Pancreas (tissue), 10 donors: ENCODE data around the gene KIAA0040. TPM values are rescaled to one million over a fixed set of nuclear protein-coding genes. Genes with fewer than 3 reads are reported as not detected.

Experiments
- ATAC-seq, 4 donors: fragments of 200-7000 bp; cut with Tn5 transposase; one replicate each; pipeline versions ENCODE4 v1.8.0 to v1.9.1; 2020; ENCODE audit warnings: mild to moderate bottlenecking in 4 of 4, moderate library complexity in 4 of 4
- DNase-seq, 6 donors: peaks; one replicate each; pipeline ENCODE4 v3.0.0-alpha.2; 2020
- FAIRE-seq: peaks from 2 replicates; lab custom pipeline; 2012; peaks lifted over from hg19 to GRCh38; lab: Jason Lieb, UNC
- H3K27ac ChIP-seq, 4 donors: fragments of 200-600 bp; sonication (generic); 1 replicate in 3 of 4; 2 replicates in 1 of 4; pipeline versions ENCODE4 v1.5.0 to v1.8.0; 2020
- H3K27me3 ChIP-seq, 4 donors: fragments of 200-600 bp; one replicate each; pipeline ENCODE4 v1.8.0; 2021
- H3K36me3 ChIP-seq, 3 donors: fragments of 200-600 bp; sonication (generic) in 1 of 3; one replicate each; pipeline versions ENCODE4 v1.5.0 to v1.8.0; 2020 to 2021
- H3K4me1 ChIP-seq, 3 donors: fragments of 200-600 bp; one replicate each; pipeline ENCODE4 v1.8.0; 2021
- H3K4me3 ChIP-seq, 4 donors: fragments of 200-600 bp; sonication (generic) in 2 of 4; one replicate each; pipeline versions ENCODE4 v1.5.0 to v1.8.0; 2020 to 2021
- H3K9me3 ChIP-seq, 4 donors: fragments of 200-600 bp; one replicate each; pipeline ENCODE4 v1.8.0; 2021
- WGBS, 2 donors: extraction: QIAGEN DNeasy Blood & Tissue Kit; methylation state at CpG; one replicate each; pipeline ENCODE4 v1.1.7; 2013; 5-methylcytosine and 5-hydroxymethylcytosine counted together
- intact Hi-C, 3 donors: fragments of 100-400 bp; cut with DNase I; formaldehyde crosslinking; loops; one replicate each; pipeline versions ENCODE4 v1.11.1 to v1.14.2; 2022
- polyA plus RNA-seq, 2 donors: library from polyadenylated mRNA; stranded (reverse); fragments of 200-250 nt; gene quantifications; one replicate each; pipeline ENCODE4 v1.2.3, GENCODE V29; 2013
- total RNA-seq, 6 donors: library from RNA; stranded (reverse); fragmentation: NEBNext Ultra II Directional in 4 of 6; extraction: Animal tissue kit (Norgen Biotek cat#: 25700) in 4 of 6; gene quantifications; one replicate each; pipeline versions ENCODE4 v1.2.1 to v1.2.4, GENCODE V29; 2021 to 2023
- TF ChIP-seq, protein P1 (sequence below), 4 donors: fragments of 200-600 bp; sonication (generic) in 3 of 4; IDR thresholded peaks; one replicate each; pipeline versions ENCODE4 v1.5.0 to v1.8.0; 2021; ENCODE audit warnings: antibody characterized with exemption in 4 of 4
- donor health status: healthy with polysubstance abuse.
- donor health status: DM: no; HTN: no; CAD: no; lungs with moderate emphysema.
- donor health status: DM: no; HTN: no; CAD: no.
- donor health status: control.
- donor health status: control.
- donor health status: Bipolar disorder and iron deficiency.
- donor health status: DM: yes; HTN: yes; CAD: no.
- donor health status: DM: no; HTN: no; CAD: no.
- donor health status: DM: no; HTN: no; CAD: no.
- donor health status: DM: yes; HTN: yes; CAD: no.

The KIAA0040 gene
- total and polyA plus RNA-seq, 8 donors: 8.4 to 34.2 (median 15.9) TPM

DNA sequence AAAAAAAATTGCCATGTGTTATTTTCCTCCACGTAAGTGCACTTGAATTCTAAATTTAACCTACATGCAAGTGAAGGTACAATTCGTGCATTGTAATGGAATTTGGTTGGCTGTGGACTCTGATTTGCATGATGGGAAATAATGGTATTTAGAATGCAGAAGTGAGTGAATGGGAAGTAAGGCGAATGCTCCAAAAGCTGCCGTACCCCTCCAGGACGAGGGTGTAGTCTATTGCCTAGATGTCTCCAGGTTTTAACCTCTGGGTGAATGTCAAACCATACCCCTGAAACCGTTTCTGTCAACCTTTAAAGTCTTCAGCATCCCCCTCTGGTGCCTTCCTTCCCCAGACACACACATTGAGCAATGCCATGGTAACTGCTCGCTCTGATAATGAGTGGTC, 44.5 kb downstream of the KIAA0040 start:
- Histone ChIP-seq H3K36me3 (no peaks in the 10 kb centered on the region), H3K27me3 (no peaks in the 10 kb centered on the region), H3K27ac (no peak overlapping the region), H3K4me3 (no peak overlapping the region), H3K4me1 (peaks cover 0 to 3% (median 0%) of the 10 kb centered on the region in 3 donors), H3K9me3 (no peaks in the 10 kb centered on the region)
- WGBS, 2 donors: 76 to 77% methylated on average over 7 of the region's 7 CpGs
- TF ChIP-seq, protein P1, sequence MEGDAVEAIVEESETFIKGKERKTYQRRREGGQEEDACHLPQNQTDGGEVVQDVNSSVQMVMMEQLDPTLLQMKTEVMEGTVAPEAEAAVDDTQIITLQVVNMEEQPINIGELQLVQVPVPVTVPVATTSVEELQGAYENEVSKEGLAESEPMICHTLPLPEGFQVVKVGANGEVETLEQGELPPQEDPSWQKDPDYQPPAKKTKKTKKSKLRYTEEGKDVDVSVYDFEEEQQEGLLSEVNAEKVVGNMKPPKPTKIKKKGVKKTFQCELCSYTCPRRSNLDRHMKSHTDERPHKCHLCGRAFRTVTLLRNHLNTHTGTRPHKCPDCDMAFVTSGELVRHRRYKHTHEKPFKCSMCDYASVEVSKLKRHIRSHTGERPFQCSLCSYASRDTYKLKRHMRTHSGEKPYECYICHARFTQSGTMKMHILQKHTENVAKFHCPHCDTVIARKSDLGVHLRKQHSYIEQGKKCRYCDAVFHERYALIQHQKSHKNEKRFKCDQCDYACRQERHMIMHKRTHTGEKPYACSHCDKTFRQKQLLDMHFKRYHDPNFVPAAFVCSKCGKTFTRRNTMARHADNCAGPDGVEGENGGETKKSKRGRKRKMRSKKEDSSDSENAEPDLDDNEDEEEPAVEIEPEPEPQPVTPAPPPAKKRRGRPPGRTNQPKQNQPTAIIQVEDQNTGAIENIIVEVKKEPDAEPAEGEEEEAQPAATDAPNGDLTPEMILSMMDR (IDR thresholded peaks at IDR 0.05): no peak
- DNase-seq (no peak), FAIRE-seq (no peak), ATAC-seq (no peak)
- intact Hi-C loops: no loop called here

DNA sequence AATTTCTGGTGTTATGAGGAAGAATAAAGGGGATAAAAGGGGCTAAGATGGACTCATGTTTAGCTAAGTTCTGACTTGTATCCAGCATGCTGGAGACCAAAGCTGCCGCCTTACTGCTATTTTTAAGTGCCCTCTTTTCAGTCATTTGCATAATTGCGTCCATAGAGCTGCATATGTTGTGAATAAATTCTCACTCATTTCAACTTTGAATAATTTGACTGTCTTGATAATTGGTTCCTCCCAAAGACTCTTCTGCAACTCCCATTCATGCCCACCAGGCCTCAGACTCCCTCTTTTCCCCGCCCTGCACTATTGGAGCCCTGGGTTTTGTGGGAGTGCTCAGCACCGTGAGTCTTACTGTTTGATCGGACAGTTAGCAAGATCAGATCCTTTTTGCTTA, 45.0 kb downstream of the KIAA0040 start:
- Histone ChIP-seq H3K4me3 (no peak overlapping the region), H3K36me3 (no peaks in the 10 kb centered on the region), H3K9me3 (no peaks in the 10 kb centered on the region), H3K27me3 (no peaks in the 10 kb centered on the region), H3K27ac (no peak overlapping the region), H3K4me1 (peaks cover 0 to 3% (median 0%) of the 10 kb centered on the region in 3 donors)
- intact Hi-C loops: no loop called here
- DNase-seq (no peak), ATAC-seq (no peak), FAIRE-seq (no peak)
- 87 to 90% methylated on average over 5 of the region's 5 CpGs for WGBS, 2 donors
- TF ChIP-seq, protein P1 (IDR thresholded peaks at IDR 0.05): no peak

DNA sequence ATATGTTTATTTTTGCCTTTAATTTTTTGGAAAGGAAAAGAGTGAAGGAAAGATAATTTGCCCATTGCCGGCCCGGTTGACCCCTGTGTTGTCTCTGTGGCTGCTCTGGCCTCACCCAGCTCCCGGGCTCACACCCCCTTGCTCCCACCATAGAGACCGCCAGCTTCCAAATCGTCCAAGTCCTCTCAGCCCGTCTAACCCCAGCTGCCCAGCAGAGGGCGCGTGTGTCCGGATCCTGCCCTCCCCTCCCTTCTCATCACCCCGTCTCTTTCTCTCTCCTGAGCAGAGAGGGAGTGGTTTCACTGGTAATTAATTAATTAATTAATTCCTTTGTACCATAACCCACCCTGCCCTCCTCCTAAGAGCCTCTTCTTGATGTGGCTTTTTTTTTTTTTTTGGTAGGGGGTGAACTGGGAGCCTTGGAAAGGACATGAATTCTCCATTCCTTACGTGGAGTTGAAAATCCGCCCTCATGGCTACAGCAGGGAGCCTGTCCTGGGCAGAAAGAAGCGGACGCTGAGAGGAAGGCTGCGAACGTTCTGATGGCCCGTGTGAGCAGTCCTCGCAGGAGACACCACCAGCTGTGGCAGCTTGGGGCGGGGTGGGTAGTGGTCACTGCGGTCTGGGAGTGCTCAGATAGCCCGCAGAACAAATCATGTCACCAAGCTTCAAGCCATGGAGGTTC, 45.9 kb downstream of the KIAA0040 start:
- H3K4me1 ChIP-seq: peaks cover 0 to 3% (median 0%) of the 10 kb centered on the region in 3 donors
- DNase-seq (peak; percentile 40 to 87 (median 68)), ATAC-seq (peak; percentile 82 to 97 (median 94)), FAIRE-seq (no peak)
- H3K36me3 ChIP-seq: no peaks in the 10 kb centered on the region
- H3K9me3 ChIP-seq: no peaks in the 10 kb centered on the region
- H3K4me3 ChIP-seq: no peak overlapping the region
- intact Hi-C loops: no loop called here
- WGBS, 2 donors: 23 to 24% methylated on average over 21 of the region's 21 CpGs
- no peak overlapping the region for H3K27ac ChIP-seq
- TF ChIP-seq, protein P1 (IDR thresholded peaks at IDR 0.05): peak; percentile 68 to 83 (median 79)
- no peaks in the 10 kb centered on the region for H3K27me3 ChIP-seq

DNA sequence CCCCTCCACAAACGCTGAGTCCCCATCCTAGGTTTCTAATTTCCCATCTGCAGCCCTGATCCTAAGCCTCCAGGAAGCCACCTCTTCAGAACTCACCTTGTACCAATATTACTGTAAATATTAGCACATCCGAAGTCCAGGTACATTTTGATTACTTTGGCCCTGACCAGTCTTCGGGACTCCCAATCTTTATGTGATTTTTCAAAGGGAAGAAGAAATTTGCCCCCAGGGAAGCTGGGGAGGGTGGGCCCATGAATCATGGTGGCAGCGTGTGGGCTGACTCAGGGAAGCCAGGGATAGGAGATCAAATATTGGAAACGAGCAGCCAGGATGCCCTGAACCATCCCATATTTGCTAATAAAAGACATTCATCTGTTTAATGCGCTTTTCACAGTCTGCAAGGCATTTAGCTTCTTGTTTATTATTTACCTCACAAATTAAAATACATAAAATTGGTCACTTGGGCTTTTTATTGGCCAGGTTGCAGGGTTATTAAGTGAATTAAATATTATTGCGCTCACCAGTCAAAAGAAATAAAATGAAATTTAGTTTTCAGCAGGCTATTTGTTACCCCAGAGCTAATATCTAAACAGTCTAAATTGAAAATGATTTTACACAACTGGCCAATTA, 46.6 kb downstream of the KIAA0040 start:
- DNase-seq: no peak
- no peak overlapping the region for H3K27ac ChIP-seq
- ATAC-seq: peak in 3 of 4 donors; percentile 48 to 71 (median 57)
- H3K27me3 ChIP-seq: no peaks in the 10 kb centered on the region
- H3K4me1 ChIP-seq: peaks cover 0 to 3% (median 0%) of the 10 kb centered on the region in 3 donors
- no peak for FAIRE-seq
- no peak overlapping the region for H3K4me3 ChIP-seq
- H3K9me3 ChIP-seq: no peaks in the 10 kb centered on the region
- TF ChIP-seq, protein P1 (IDR thresholded peaks at IDR 0.05): no peak
- H3K36me3 ChIP-seq: no peaks in the 10 kb centered on the region
- 35 to 37% methylated on average over 7 of the region's 7 CpGs for WGBS, 2 donors
- intact Hi-C loops: no loop called here

DNA sequence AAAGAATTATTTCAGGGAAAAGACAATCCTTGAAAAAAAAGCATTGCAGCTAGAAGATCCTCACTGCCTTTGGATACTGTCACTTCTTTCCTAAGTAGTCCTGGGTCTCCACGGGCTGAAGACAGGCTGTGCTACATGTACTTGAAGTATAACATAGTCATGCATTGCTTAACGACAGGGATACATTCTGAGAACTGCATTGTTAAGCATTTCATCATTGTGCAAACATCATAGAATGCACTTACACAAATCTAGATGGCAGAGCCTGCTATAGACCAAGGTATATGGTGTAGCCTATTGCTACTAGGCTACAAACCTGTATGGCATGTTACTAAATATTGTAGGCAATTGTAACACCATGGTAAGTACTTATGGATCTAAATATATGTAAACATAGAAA, 54.0 kb downstream of the KIAA0040 start:
- Histone ChIP-seq H3K27me3 (no peaks in the 10 kb centered on the region), H3K9me3 (no peaks in the 10 kb centered on the region), H3K4me1 (no peaks in the 10 kb centered on the region), H3K36me3 (no peaks in the 10 kb centered on the region), H3K27ac (no peak overlapping the region), H3K4me3 (no peak overlapping the region)
- TF ChIP-seq, protein P1 (IDR thresholded peaks at IDR 0.05): no peak
- no peak for ATAC-seq
- FAIRE-seq: no peak
- WGBS, 2 donors: 43 to 63% methylated on average over 2 of the region's 2 CpGs
- intact Hi-C loops: no loop called here
- DNase-seq: no peak
